ENCODE data around the gene AP2B1.

Gene AP2B1

GRCh38 chr17:35732806-35733136, 145.6 kb downstream of the AP2B1 start:
- TF ChIP-seq, protein P1, sequence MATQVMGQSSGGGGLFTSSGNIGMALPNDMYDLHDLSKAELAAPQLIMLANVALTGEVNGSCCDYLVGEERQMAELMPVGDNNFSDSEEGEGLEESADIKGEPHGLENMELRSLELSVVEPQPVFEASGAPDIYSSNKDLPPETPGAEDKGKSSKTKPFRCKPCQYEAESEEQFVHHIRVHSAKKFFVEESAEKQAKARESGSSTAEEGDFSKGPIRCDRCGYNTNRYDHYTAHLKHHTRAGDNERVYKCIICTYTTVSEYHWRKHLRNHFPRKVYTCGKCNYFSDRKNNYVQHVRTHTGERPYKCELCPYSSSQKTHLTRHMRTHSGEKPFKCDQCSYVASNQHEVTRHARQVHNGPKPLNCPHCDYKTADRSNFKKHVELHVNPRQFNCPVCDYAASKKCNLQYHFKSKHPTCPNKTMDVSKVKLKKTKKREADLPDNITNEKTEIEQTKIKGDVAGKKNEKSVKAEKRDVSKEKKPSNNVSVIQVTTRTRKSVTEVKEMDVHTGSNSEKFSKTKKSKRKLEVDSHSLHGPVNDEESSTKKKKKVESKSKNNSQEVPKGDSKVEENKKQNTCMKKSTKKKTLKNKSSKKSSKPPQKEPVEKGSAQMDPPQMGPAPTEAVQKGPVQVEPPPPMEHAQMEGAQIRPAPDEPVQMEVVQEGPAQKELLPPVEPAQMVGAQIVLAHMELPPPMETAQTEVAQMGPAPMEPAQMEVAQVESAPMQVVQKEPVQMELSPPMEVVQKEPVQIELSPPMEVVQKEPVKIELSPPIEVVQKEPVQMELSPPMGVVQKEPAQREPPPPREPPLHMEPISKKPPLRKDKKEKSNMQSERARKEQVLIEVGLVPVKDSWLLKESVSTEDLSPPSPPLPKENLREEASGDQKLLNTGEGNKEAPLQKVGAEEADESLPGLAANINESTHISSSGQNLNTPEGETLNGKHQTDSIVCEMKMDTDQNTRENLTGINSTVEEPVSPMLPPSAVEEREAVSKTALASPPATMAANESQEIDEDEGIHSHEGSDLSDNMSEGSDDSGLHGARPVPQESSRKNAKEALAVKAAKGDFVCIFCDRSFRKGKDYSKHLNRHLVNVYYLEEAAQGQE (IDR thresholded peaks at IDR 0.05; ENCODE audit: low read depth), result no peak
- TF ChIP-seq YY1 (IDR thresholded peaks at IDR 0.05; ENCODE audit: low read depth) (no peak), EGR1 (IDR thresholded peaks at IDR 0.05) (no peak), ZBTB7A (IDR thresholded peaks at IDR 0.05; ENCODE audit: low read depth) (no peak), TAF1 (IDR thresholded peaks at IDR 0.05; ENCODE audit: low read depth) (no peak), TCF12 (IDR thresholded peaks at IDR 0.05; ENCODE audit: low read depth) (no peak), RAD21 (IDR thresholded peaks at IDR 0.05; ENCODE audit: low read depth) (no peak), MAX (IDR thresholded peaks at IDR 0.05) (no peak), FOXM1 (IDR thresholded peaks at IDR 0.05; ENCODE audit: borderline replicate concordance, low read depth) (no peak), CREB1 (IDR thresholded peaks at IDR 0.05; ENCODE audit: low read depth) (no peak), NFIC (IDR thresholded peaks at IDR 0.05) (no peak), USF1 (IDR thresholded peaks at IDR 0.05) (no peak), CEBPB (IDR thresholded peaks at IDR 0.05) (no peak), TEAD4 (IDR thresholded peaks at IDR 0.05) (no peak), EP300 (IDR thresholded peaks at IDR 0.05; ENCODE audit: borderline replicate concordance) (no peak)

GRCh38 chr17:35733366-35733765, 146.2 kb downstream of the AP2B1 start:
- TF ChIP-seq MAX (IDR thresholded peaks at IDR 0.05), result no peak
- TF ChIP-seq RAD21 (IDR thresholded peaks at IDR 0.05; ENCODE audit: low read depth), result no peak
- no peak for TF ChIP-seq TEAD4 (IDR thresholded peaks at IDR 0.05)
- TF ChIP-seq CREB1 (IDR thresholded peaks at IDR 0.05; ENCODE audit: low read depth), result no peak
- no peak for TF ChIP-seq TAF1 (IDR thresholded peaks at IDR 0.05; ENCODE audit: low read depth)
- no peak for TF ChIP-seq USF1 (IDR thresholded peaks at IDR 0.05)
- TF ChIP-seq EP300 (IDR thresholded peaks at IDR 0.05; ENCODE audit: borderline replicate concordance), result no peak
- no peak for TF ChIP-seq TCF12 (IDR thresholded peaks at IDR 0.05; ENCODE audit: low read depth)
- no peak for TF ChIP-seq EGR1 (IDR thresholded peaks at IDR 0.05)
- no peak for TF ChIP-seq FOXM1 (IDR thresholded peaks at IDR 0.05; ENCODE audit: borderline replicate concordance, low read depth)
- no peak for TF ChIP-seq ZBTB7A (IDR thresholded peaks at IDR 0.05; ENCODE audit: low read depth)
- no peak for TF ChIP-seq NFIC (IDR thresholded peaks at IDR 0.05)
- no peak for TF ChIP-seq YY1 (IDR thresholded peaks at IDR 0.05; ENCODE audit: low read depth)
- TF ChIP-seq, protein P1 (IDR thresholded peaks at IDR 0.05; ENCODE audit: low read depth), result no peak
- no peak for TF ChIP-seq CEBPB (IDR thresholded peaks at IDR 0.05)

DNA sequence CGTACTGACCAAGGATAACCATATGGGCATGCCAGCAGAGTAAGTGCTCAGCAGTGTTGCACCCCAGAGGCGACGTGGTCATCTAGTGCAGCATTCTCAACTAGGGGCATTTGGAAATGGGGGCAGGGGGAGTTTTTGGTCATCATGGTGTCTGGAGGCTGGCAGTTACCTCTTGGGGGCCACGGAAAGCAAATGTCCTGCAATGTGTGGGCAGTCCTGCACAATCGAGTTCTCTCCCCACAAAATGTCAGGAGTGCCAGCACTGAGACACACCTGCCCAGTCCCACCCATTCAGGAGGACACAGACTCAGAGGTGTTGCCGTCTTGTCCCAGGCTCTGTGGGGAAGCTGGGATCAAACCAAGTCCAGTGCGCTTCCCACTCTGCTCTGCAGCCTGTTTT, 147.3 kb downstream of the AP2B1 start:
- TF ChIP-seq, protein P1 (IDR thresholded peaks at IDR 0.05; ENCODE audit: low read depth), result no peak
- no peak for TF ChIP-seq YY1 (IDR thresholded peaks at IDR 0.05; ENCODE audit: low read depth)

GRCh38 chr17:35735036-35735805, 148.1 kb downstream of the AP2B1 start:
- TF ChIP-seq FOXM1 (IDR thresholded peaks at IDR 0.05; ENCODE audit: borderline replicate concordance, low read depth), result no peak
- TF ChIP-seq MAX (IDR thresholded peaks at IDR 0.05), result no peak
- TF ChIP-seq, protein P1 (IDR thresholded peaks at IDR 0.05; ENCODE audit: low read depth), result no peak
- TF ChIP-seq RAD21 (IDR thresholded peaks at IDR 0.05; ENCODE audit: low read depth), result no peak
- no peak for TF ChIP-seq EGR1 (IDR thresholded peaks at IDR 0.05)
- no peak for TF ChIP-seq YY1 (IDR thresholded peaks at IDR 0.05; ENCODE audit: low read depth)

All from Ishikawa (cell line).